IMR-90 (cell line): ENCODE data around the gene GALNT8. TPM values are rescaled to one million over a fixed set of nuclear protein-coding genes. Genes with fewer than 3 reads are reported as not detected.

Experiments
- ATAC-seq: fragments of 200-7000 bp; cut with Tn5 transposase; 2 replicates; pipeline ENCODE4 v1.9.1; 2020; ENCODE audit warnings: low read depth, mild to moderate bottlenecking, moderate library complexity
- BruUV-seq: library from RNA; stranded (reverse); fragments of 400-500 nt; replicated peaks from 2 replicates; lab custom pipeline; 2021; lab: Mats Ljungman, UMichigan
- CTCF ChIA-PET: fragments of 300-600 bp; formaldehyde crosslinking; extraction: SDS; loops from one replicate; lab custom pipeline; 2021; ENCODE audit warnings: antibody characterized with exemption; lab: Yijun Ruan, JAX
- POLR2A ChIA-PET: fragments of 300-600 bp; sonication (Branson Sonifier 250); formaldehyde crosslinking; loops from one replicate; lab custom pipeline; 2022; ENCODE audit warnings: antibody characterized with exemption; ENCODE audit not compliant: unreplicated experiment; lab: Charles Lee
- DNase-seq: peaks from one replicate; pipeline ENCODE4 v3.0.0; 2013
- H2AFZ ChIP-seq: replicated peaks from 2 replicates; pipeline ENCODE3; 2013; ENCODE audit warnings: low read length, mild to moderate bottlenecking; ENCODE audit not compliant: poor library complexity
- H2AK5ac ChIP-seq: 2 replicates; pipeline ENCODE4 v1.6.1; 2013; ENCODE audit warnings: low read depth, low read length, inconsistent platforms
- H2AK9ac ChIP-seq: replicated peaks from 2 replicates; pipeline ENCODE3; 2013; ENCODE audit warnings: mild to moderate bottlenecking, low read depth, low read length, moderate library complexity; ENCODE audit not compliant: poor library complexity
- H2BK120ac ChIP-seq: 2 replicates; pipeline ENCODE4 v1.6.1; 2013; ENCODE audit warnings: low read depth, low read length, inconsistent platforms
- H2BK15ac ChIP-seq: 3 replicates; pipeline ENCODE4 v1.6.1; 2013; ENCODE audit warnings: low read depth, low read length, inconsistent platforms
- H2BK20ac ChIP-seq: 2 replicates; pipeline ENCODE4 v1.6.1; 2013; ENCODE audit warnings: low read depth, mild to moderate bottlenecking, inconsistent platforms, low read length, moderate library complexity
- H2BK5ac ChIP-seq: 2 replicates; pipeline ENCODE4 v1.6.1; 2013; ENCODE audit warnings: mild to moderate bottlenecking, low read depth, low read length, inconsistent platforms; ENCODE audit not compliant: poor library complexity, severe bottlenecking
- H3K14ac ChIP-seq: replicated peaks from 2 replicates; pipeline ENCODE4 v1.6.1; 2013; ENCODE audit warnings: low read depth, low read length, inconsistent platforms
- H3K18ac ChIP-seq: 2 replicates; pipeline ENCODE4 v1.6.1; 2013; ENCODE audit warnings: low read depth, low read length, control low read depth
- H3K23ac ChIP-seq: 2 replicates; pipeline ENCODE4 v1.6.1; 2013; ENCODE audit warnings: low read depth, low read length, inconsistent platforms
- H3K27ac ChIP-seq: 2 replicates; pipeline ENCODE4 v1.5.1; 2013; ENCODE audit warnings: mild to moderate bottlenecking, control low read depth, low read length; ENCODE audit not compliant: insufficient read depth
- H3K27me3 ChIP-seq: 2 replicates; pipeline ENCODE4 v1.6.1; 2013; ENCODE audit warnings: low read length; ENCODE audit not compliant: control insufficient read depth, insufficient read depth
- H3K36me3 ChIP-seq: 2 replicates; pipeline ENCODE4 v1.6.1; 2013; ENCODE audit warnings: low read length, mixed read lengths; ENCODE audit not compliant: control insufficient read depth, insufficient read depth
- H3K4ac ChIP-seq: 2 replicates; pipeline ENCODE4 v1.6.1; 2013; ENCODE audit warnings: low read depth, low read length, inconsistent platforms
- H3K4me1 ChIP-seq: 2 replicates; pipeline ENCODE4 v1.6.1; 2013; ENCODE audit warnings: low read length, mixed read lengths; ENCODE audit not compliant: control insufficient read depth, insufficient read depth
- H3K4me2 ChIP-seq: 2 replicates; pipeline ENCODE4 v1.6.1; 2013; ENCODE audit warnings: low read depth, mild to moderate bottlenecking, control low read depth, low read length, moderate library complexity
- H3K4me3 ChIP-seq: 2 replicates; pipeline ENCODE4 v1.5.1; 2013; ENCODE audit warnings: low read depth, mild to moderate bottlenecking, control low read depth, low read length, moderate library complexity; ENCODE audit not compliant: insufficient read depth
- H3K56ac ChIP-seq: 2 replicates; pipeline ENCODE4 v1.6.1; 2013; ENCODE audit warnings: low read length, inconsistent platforms; ENCODE audit not compliant: insufficient read depth; ENCODE audit errors: extremely low read depth
- H3K79me1 ChIP-seq, 2 experiments: 2 replicates each; pipeline ENCODE4 v1.6.1; 2013; ENCODE audit warnings: low read length in 2 of 2, inconsistent platforms in 1 of 2, low read depth in 1 of 2
- H3K9ac ChIP-seq: 2 replicates; pipeline ENCODE4 v1.6.1; 2013; ENCODE audit warnings: low read depth, low read length, control low read depth
- H3K9me1 ChIP-seq: 2 replicates; pipeline ENCODE4 v1.6.1; 2013; ENCODE audit warnings: low read length, inconsistent platforms; ENCODE audit not compliant: insufficient read depth
- H3K9me3 ChIP-seq: 2 replicates; pipeline ENCODE4 v1.6.1; 2013; ENCODE audit warnings: low read length; ENCODE audit not compliant: control insufficient read depth, insufficient read depth
- H4K20me1 ChIP-seq: 2 replicates; pipeline ENCODE4 v1.6.1; 2013; ENCODE audit warnings: low read length, inconsistent platforms; ENCODE audit not compliant: insufficient read depth
- H4K5ac ChIP-seq: 2 replicates; pipeline ENCODE4 v1.6.1; 2013; ENCODE audit warnings: mild to moderate bottlenecking, low read depth, low read length, control low read depth
- H4K8ac ChIP-seq, 2 experiments: 2 replicates each; pipeline ENCODE4 v1.6.1; 2013; ENCODE audit warnings: low read depth in 2 of 2, low read length in 2 of 2, control low read depth in 1 of 2, inconsistent platforms in 1 of 2
- H4K91ac ChIP-seq: 2 replicates; pipeline ENCODE4 v1.6.1; 2013; ENCODE audit warnings: low read depth, low read length, inconsistent platforms; ENCODE audit not compliant: insufficient read depth
- RCOR1 ChIP-seq: IDR thresholded peaks from 2 replicates; pipeline ENCODE4 v1.6.1; 2012; ENCODE audit warnings: mild to moderate bottlenecking, low read length, improper control_type of control experiment; ENCODE audit not compliant: insufficient replicate concordance
- RFX5 ChIP-seq: IDR thresholded peaks from 2 replicates; pipeline ENCODE4 v1.8.0; 2012; ENCODE audit warnings: low read depth, mild to moderate bottlenecking, low read length, moderate library complexity
- dilution Hi-C: fragments of 300-500 bp; cut with HindIII; formaldehyde crosslinking; loops from one replicate; pipeline ENCODE4 v1.14.3; 2018; ENCODE audit warnings: low sequenced_read_pairs; ENCODE audit not compliant: unreplicated experiment
- in situ Hi-C: fragments of 300-500 bp; cut with MboI; formaldehyde crosslinking; loops from 3 replicates; pipeline ENCODE4 v1.14.3; 2019; ENCODE audit warnings: low sequenced_read_pairs, inconsistent platforms, mixed read lengths
- intact Hi-C: fragments of 100-400 bp; cut with micrococcal nuclease; formaldehyde crosslinking; loops from 2 replicates; pipeline ENCODE4 v1.10.0; 2022
- polyA plus RNA-seq, 3 experiments: library from polyadenylated mRNA; depleted of rRNA; stranded (reverse); fragments of >200 nt; gene quantifications; 2 replicates each; pipeline ENCODE4 v1.2.3, GENCODE V29; 2012; ENCODE audit warnings: low replicate concordance in 1 of 3
- total RNA-seq: library from RNA; depleted of rRNA; stranded (reverse); fragments of >200 nt; gene quantifications from 2 replicates; pipeline ENCODE4 v1.2.3, GENCODE V29; 2012

The GALNT8 gene
- total and polyA plus RNA-seq, 2 of the 4 experiments (the other 2 are of a cell fraction), result not detected

GRCh38 chr12:4800555-4800954, 80.4 kb downstream of the GALNT8 start:
- POLR2A ChIA-PET, result no interaction called here
- no peak for DNase-seq
- Histone ChIP-seq H3K9me1 (no peaks in the 10 kb centered on the region), H3K56ac (no peak overlapping the region), H3K4ac (no peak overlapping the region), H3K4me3 (no peak overlapping the region), H2BK5ac (no peak overlapping the region), H3K27ac (no peak overlapping the region), H4K91ac (no peak overlapping the region), H3K27me3 (peaks cover 3% of the 10 kb centered on the region), H2AFZ (no peak overlapping the region), H4K5ac (no peak overlapping the region), H2BK20ac (no peak overlapping the region), H3K79me1 (no peaks in the 10 kb centered on the region), H4K20me1 (no peaks in the 10 kb centered on the region), H3K4me1 (no peaks in the 10 kb centered on the region), H3K18ac (no peak overlapping the region), H3K23ac (no peak overlapping the region), H4K8ac (no peak overlapping the region), H3K36me3 (no peaks in the 10 kb centered on the region), H2AK5ac (no peak overlapping the region), H2BK120ac (no peak overlapping the region), H3K14ac (no peak overlapping the region), H3K4me2 (no peak overlapping the region), H3K9me3 (no peaks in the 10 kb centered on the region), H3K9ac (no peak overlapping the region), H2BK15ac (no peak overlapping the region), H2AK9ac (no peak overlapping the region)
- in situ Hi-C loops (no loop called here), intact Hi-C loops (no loop called here), dilution Hi-C loops (no loop called here)
- ATAC-seq, result no peak
- BruUV-seq, result no TSS peak
- TF ChIP-seq RCOR1 (no peak), RFX5 (no peak)
- CTCF ChIA-PET, result no interaction called here
